ENCODE results near the gene NFYB. TPM values are rescaled to one million over a fixed set of nuclear protein-coding genes. Genes with fewer than 3 reads are reported as not detected.

Gene NFYB
- total RNA-seq, 1 donor from 2014 or later, result 19.7 TPM

GRCh38 chr12:104147346-104147745, 9.3 kb upstream of the NFYB start:
- Mint-ChIP-seq H3K36me3 (ENCODE audit: low read depth, unreplicated experiment) (no peaks in the 10 kb centered on the region), H3K27me3 (ENCODE audit: unreplicated experiment) (no peaks in the 10 kb centered on the region), H3K4me1 (ENCODE audit: unreplicated experiment) (peaks cover 5% of the 10 kb centered on the region), H3K27ac (ENCODE audit: unreplicated experiment) (no peak overlapping the region), H3K9me3 (ENCODE audit: unreplicated experiment) (no peaks in the 10 kb centered on the region), H3K4me3 (ENCODE audit: unreplicated experiment) (no peak overlapping the region)
- TF ChIP-seq CTCF (IDR thresholded peaks at IDR 0.05; ENCODE audit: unreplicated experiment), result no peak
- no peak for DNase-seq (ENCODE audit: low spot score)

- Mint-ChIP-seq H3K27ac (ENCODE audit: unreplicated experiment) (no peak overlapping the region), H3K36me3 (ENCODE audit: low read depth, unreplicated experiment) (no peaks in the 10 kb centered on the region), H3K4me3 (ENCODE audit: unreplicated experiment) (no peak overlapping the region), H3K9me3 (ENCODE audit: unreplicated experiment) (no peaks in the 10 kb centered on the region), H3K4me1 (ENCODE audit: unreplicated experiment) (peaks cover 5% of the 10 kb centered on the region), H3K27me3 (ENCODE audit: unreplicated experiment) (peaks cover 5% of the 10 kb centered on the region)
- no peak for TF ChIP-seq CTCF (IDR thresholded peaks at IDR 0.05; ENCODE audit: unreplicated experiment)
- no peak for DNase-seq (ENCODE audit: low spot score)
Observed at GRCh38 chr12:104143918-104144317, 5.9 kb upstream of the NFYB start.

- no peaks in the 10 kb centered on the region for H3K36me3 Mint-ChIP-seq (ENCODE audit: low read depth, unreplicated experiment)
- H3K9me3 Mint-ChIP-seq (ENCODE audit: unreplicated experiment), result no peaks in the 10 kb centered on the region
- H3K27me3 Mint-ChIP-seq (ENCODE audit: unreplicated experiment), result peaks cover 7% of the 10 kb centered on the region
- DNase-seq (ENCODE audit: low spot score), result no peak
- TF ChIP-seq CTCF (IDR thresholded peaks at IDR 0.05; ENCODE audit: unreplicated experiment), result no peak
- no peak overlapping the region for H3K27ac Mint-ChIP-seq (ENCODE audit: unreplicated experiment)
- H3K4me1 Mint-ChIP-seq (ENCODE audit: unreplicated experiment), result peaks cover 9% of the 10 kb centered on the region
- H3K4me3 Mint-ChIP-seq (ENCODE audit: unreplicated experiment), result no peak overlapping the region
Observed at GRCh38 chr12:104143002-104143401, 5.0 kb upstream of the NFYB start.

- TF ChIP-seq CTCF (IDR thresholded peaks at IDR 0.05; ENCODE audit: unreplicated experiment), result no peak
Observed at GRCh38 chr12:104142543-104142942, 4.5 kb upstream of the NFYB start.

GRCh38 chr12:104138797-104139152, 765 bp upstream of the NFYB start:
- Mint-ChIP-seq H3K9me3 (ENCODE audit: unreplicated experiment) (no peaks in the 10 kb centered on the region), H3K27me3 (ENCODE audit: unreplicated experiment) (peaks cover 12% of the 10 kb centered on the region), H3K27ac (ENCODE audit: unreplicated experiment) (no peak overlapping the region), H3K4me1 (ENCODE audit: unreplicated experiment) (peaks cover 23% of the 10 kb centered on the region), H3K36me3 (ENCODE audit: low read depth, unreplicated experiment) (no peaks in the 10 kb centered on the region), H3K4me3 (ENCODE audit: unreplicated experiment) (peak overlapping the region; percentile 84)
- no peak for TF ChIP-seq CTCF (IDR thresholded peaks at IDR 0.05; ENCODE audit: unreplicated experiment)
- peak; percentile 10 for DNase-seq (ENCODE audit: low spot score)

More at GRCh38 chr12:104142543-104142942, 4.5 kb upstream of the NFYB start:
- Mint-ChIP-seq H3K36me3 (ENCODE audit: low read depth, unreplicated experiment) (no peaks in the 10 kb centered on the region), H3K27ac (ENCODE audit: unreplicated experiment) (no peak overlapping the region), H3K9me3 (ENCODE audit: unreplicated experiment) (no peaks in the 10 kb centered on the region), H3K27me3 (ENCODE audit: unreplicated experiment) (peaks cover 7% of the 10 kb centered on the region), H3K4me1 (ENCODE audit: unreplicated experiment) (peaks cover 9% of the 10 kb centered on the region), H3K4me3 (ENCODE audit: unreplicated experiment) (no peak overlapping the region)
- DNase-seq (ENCODE audit: low spot score), result no peak

Measured in endothelial cell (in vitro differentiated cells).